HG02938 (cell line): ENCODE measurements around the gene SLC26A8.

Experiments used
- ATAC-seq: cut with Tn5 transposase; IDR thresholded peaks from one replicate; pipeline ENCODE4 v1.9.1; 2021; ENCODE audit warnings: mild to moderate bottlenecking, moderate library complexity; ENCODE audit not compliant: unreplicated experiment

SLC26A8 gene

GRCh38 chr6:36023996-36024795 is at the start of gene SLC26A8:
SLC26A8 (minus strand) TSS chr6:36024641; CDS start chr6:36019707, 4,934 bp downstream.
- no peak for ATAC-seq

- ATAC-seq: no peak
These were observed 49.1 kb upstream of the SLC26A8 start for GRCh38 chr6:36073587-36073986.

- ATAC-seq: no peak
These were observed 48.2 kb upstream of the SLC26A8 start for GRCh38 chr6:36072681-36073080.

- no peak for ATAC-seq
These were observed 47.3 kb upstream of the SLC26A8 start for GRCh38 chr6:36071714-36072113.

GRCh38 chr6:36071281-36071680 is 46.8 kb upstream of the SLC26A8 start:
- no peak for ATAC-seq

- ATAC-seq: no peak
These were observed 45.8 kb upstream of the SLC26A8 start for GRCh38 chr6:36070252-36070651.

GRCh38 chr6:36069573-36069972 is 45.1 kb upstream of the SLC26A8 start:
- ATAC-seq: no peak

GRCh38 chr6:36068586-36068985 is 44.1 kb upstream of the SLC26A8 start:
- ATAC-seq: no peak

GRCh38 chr6:36068012-36068392 is 43.6 kb upstream of the SLC26A8 start:
- ATAC-seq: no peak

GRCh38 chr6:36067374-36068011 is 43.1 kb upstream of the SLC26A8 start:
- no peak for ATAC-seq

- ATAC-seq: no peak
These were observed 42.4 kb upstream of the SLC26A8 start for GRCh38 chr6:36066817-36067216.

GRCh38 chr6:36065916-36066315 is 41.5 kb upstream of the SLC26A8 start:
- no peak for ATAC-seq

GRCh38 chr6:36064770-36065396 is 40.4 kb upstream of the SLC26A8 start:
- ATAC-seq: no peak

GRCh38 chr6:36063318-36064060 is 39.0 kb upstream of the SLC26A8 start:
- ATAC-seq: no peak

GRCh38 chr6:36062247-36062646 is 37.8 kb upstream of the SLC26A8 start:
- ATAC-seq: no peak

GRCh38 chr6:36061236-36061635 is 36.8 kb upstream of the SLC26A8 start:
- ATAC-seq: no peak

GRCh38 chr6:36056178-36056577 is 31.7 kb upstream of the SLC26A8 start:
- no peak for ATAC-seq

- ATAC-seq: no peak
These were observed 30.5 kb upstream of the SLC26A8 start for GRCh38 chr6:36054956-36055355.

- no peak for ATAC-seq
These were observed 30.0 kb upstream of the SLC26A8 start for GRCh38 chr6:36054415-36054814.

- ATAC-seq: no peak
These were observed 29.4 kb upstream of the SLC26A8 start for GRCh38 chr6:36053878-36054277.

- ATAC-seq: no peak
These were observed 27.7 kb upstream of the SLC26A8 start for GRCh38 chr6:36052097-36052496.
